ENCODE measurements around the gene PTH2.
"Not testable (repeated sequence)": the region's sequence is repeated elsewhere in the genome, so short reads cannot be mapped to it uniquely, and the experiment has no call there.

The PTH2 gene

GRCh38 chr19:49448432-49448786, 25.2 kb upstream of the PTH2 start:
- no peak overlapping the region for H3K4me3 ChIP-seq (ENCODE audit: low read depth, low read length)
- TF ChIP-seq CTCF (IDR thresholded peaks at IDR 0.05; ENCODE audit: low read depth, low read length) = no peak
- in situ Hi-C loops (cut with HindIII; ENCODE audit: low sequenced_read_pairs) = no loop called here
- DNase-seq (ENCODE audit: low read depth, low spot score) = no peak

GRCh38 chr19:49447485-49448431, 24.5 kb upstream of the PTH2 start:
- in situ Hi-C loops (cut with HindIII; ENCODE audit: low sequenced_read_pairs) = no loop called here
- H3K4me3 ChIP-seq (ENCODE audit: low read depth, low read length) = no peak overlapping the region
- DNase-seq (ENCODE audit: low read depth, low spot score) = peak; percentile 9
- no peak for TF ChIP-seq CTCF (IDR thresholded peaks at IDR 0.05; ENCODE audit: low read depth, low read length)

- no peak overlapping the region for H3K4me3 ChIP-seq (ENCODE audit: low read depth, low read length)
- in situ Hi-C loops (cut with HindIII; ENCODE audit: low sequenced_read_pairs) = no loop called here
- DNase-seq (ENCODE audit: low read depth, low spot score) = no peak
- peak; percentile 1 for TF ChIP-seq CTCF (IDR thresholded peaks at IDR 0.05; ENCODE audit: low read depth, low read length)
Observed at GRCh38 chr19:49445997-49446396, 22.8 kb upstream of the PTH2 start.

- H3K4me3 ChIP-seq (ENCODE audit: low read depth, low read length); in situ Hi-C loops (cut with HindIII; ENCODE audit: low sequenced_read_pairs); DNase-seq (ENCODE audit: low read depth, low spot score): not testable (repeated sequence)
Observed at GRCh38 chr19:49444100-49444700, 21.0 kb upstream of the PTH2 start.

GRCh38 chr19:49443366-49444099, 20.3 kb upstream of the PTH2 start:
- peak overlapping the region; percentile 57 for H3K4me3 ChIP-seq (ENCODE audit: low read depth, low read length)
- peak; percentile 94 for TF ChIP-seq CTCF (IDR thresholded peaks at IDR 0.05; ENCODE audit: low read depth, low read length)
- DNase-seq (ENCODE audit: low read depth, low spot score) = peak; percentile 96
- in situ Hi-C loops (cut with HindIII; ENCODE audit: low sequenced_read_pairs) = no loop called here

GRCh38 chr19:49442771-49443365, 19.6 kb upstream of the PTH2 start:
- no peak for TF ChIP-seq CTCF (IDR thresholded peaks at IDR 0.05; ENCODE audit: low read depth, low read length)
- peak overlapping the region; percentile 57 for H3K4me3 ChIP-seq (ENCODE audit: low read depth, low read length)
- in situ Hi-C loops (cut with HindIII; ENCODE audit: low sequenced_read_pairs) = no loop called here
- peak; percentile 84 for DNase-seq (ENCODE audit: low read depth, low spot score)
